Right ventricle myocardium inferior (tissue), 1 donor: Measurements from ENCODE around the gene REV3L. TPM values are rescaled to one million over a fixed set of nuclear protein-coding genes. Genes with fewer than 3 reads are reported as not detected.
"Not testable (repeated sequence)": the region's sequence is repeated elsewhere in the genome, so short reads cannot be mapped to it uniquely, and the experiment has no call there.

Source experiments
- ATAC-seq: fragments of 200-7000 bp; cut with Tn5 transposase; one replicate; pipeline ENCODE4 v1.9.1; 2020; ENCODE audit warnings: mild to moderate bottlenecking, moderate library complexity
- DNase-seq: peaks from one replicate; pipeline ENCODE4 v3.0.0; 2021; ENCODE audit errors: missing footprints
- intact Hi-C: fragments of 100-400 bp; cut with DNase I; formaldehyde crosslinking; loops from one replicate; pipeline ENCODE4 v1.11.0; 2022
- total RNA-seq: library from RNA; stranded (reverse); fragmentation: NEBNext Ultra II Directional; extraction: Animal tissue kit (Norgen Biotek cat#: 25700); gene quantifications from one replicate; pipeline ENCODE4 v1.2.1, GENCODE V29; 2021
- donor health status: DM: no; HTN: yes; CAD: no; lungs with severe emphysema.

REV3L gene
- total RNA-seq, 1 donor from 2014 or later: 16.7 TPM

GRCh38 chr6:111291336-111292259, 191.4 kb downstream of the REV3L start:
- ATAC-seq (no peak), DNase-seq (no peak)
- intact Hi-C loops: no loop called here

GRCh38 chr6:111290689-111291335, 192.2 kb downstream of the REV3L start:
- DNase-seq, ATAC-seq, intact Hi-C loops: not testable (repeated sequence)

DNA sequence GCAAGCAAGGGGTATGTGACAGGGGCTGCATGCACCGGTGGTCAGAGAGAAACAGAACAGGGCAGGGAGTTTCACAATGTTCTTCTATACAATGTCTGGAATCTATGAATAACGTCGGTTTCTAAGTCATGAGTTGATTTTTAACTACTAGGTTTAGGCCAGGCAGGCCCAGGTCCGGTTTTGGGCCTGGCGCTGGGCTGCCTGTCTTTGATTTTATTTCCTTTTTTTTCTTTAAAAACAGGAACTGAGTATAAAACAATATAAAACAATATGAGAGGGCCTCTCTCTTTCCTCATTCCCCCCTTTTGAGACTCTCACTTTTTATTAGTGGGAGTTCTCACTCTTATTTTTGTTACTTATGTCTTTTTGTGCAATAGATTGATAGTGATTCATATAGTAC, 198.7 kb downstream of the REV3L start:
- intact Hi-C loops, ATAC-seq, DNase-seq: not testable (repeated sequence)

- no peak for DNase-seq
- intact Hi-C loops: no loop called here
- ATAC-seq: no peak
Measured at GRCh38 chr6:111283707-111284106, 199.3 kb downstream of the REV3L start.

DNA sequence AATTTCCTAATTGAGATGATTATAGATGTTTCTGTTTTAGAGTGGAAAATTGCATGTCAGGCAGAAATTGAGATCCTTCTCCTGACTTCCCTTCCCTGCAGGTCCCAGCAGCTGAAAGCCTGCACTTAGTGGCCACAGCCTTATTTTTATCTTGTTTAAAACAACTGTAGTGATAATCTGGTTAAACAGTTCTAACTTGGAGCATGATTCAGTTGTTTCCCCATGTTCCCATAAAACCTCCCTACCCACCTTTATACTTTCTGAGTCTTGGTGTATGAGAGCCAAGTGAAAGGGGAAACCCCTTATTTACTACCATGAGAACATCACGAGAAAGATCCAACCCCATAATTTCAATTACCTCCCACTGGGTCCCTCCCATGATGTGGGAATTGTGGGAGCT, 200.5 kb downstream of the REV3L start:
- DNase-seq (no peak), ATAC-seq (no peak)
- intact Hi-C loops: no loop called here

GRCh38 chr6:111280445-111280955, 202.5 kb downstream of the REV3L start:
- intact Hi-C loops: no loop called here
- ATAC-seq (no peak), DNase-seq (no peak)

DNA sequence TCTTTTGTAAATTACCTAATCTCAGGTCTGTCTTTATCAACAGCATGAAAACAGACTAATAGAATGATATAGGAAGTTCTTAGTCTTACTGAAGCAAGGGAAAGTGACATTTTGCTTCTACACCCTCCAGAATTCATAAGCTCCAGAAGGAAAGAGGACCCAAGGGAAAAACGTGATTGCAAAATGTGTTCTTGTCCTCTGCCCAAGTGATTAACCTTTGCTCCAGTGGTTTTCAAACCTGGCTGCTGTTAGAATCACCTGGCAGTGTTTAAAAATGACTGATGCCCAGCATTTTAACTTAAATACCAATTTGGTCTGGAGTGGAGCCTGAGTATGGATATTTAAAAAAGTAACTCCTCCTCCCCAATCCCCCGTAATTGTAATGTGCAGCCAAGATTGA, 204.3 kb downstream of the REV3L start:
- intact Hi-C loops: no loop called here
- DNase-seq (no peak), ATAC-seq (no peak)

DNA sequence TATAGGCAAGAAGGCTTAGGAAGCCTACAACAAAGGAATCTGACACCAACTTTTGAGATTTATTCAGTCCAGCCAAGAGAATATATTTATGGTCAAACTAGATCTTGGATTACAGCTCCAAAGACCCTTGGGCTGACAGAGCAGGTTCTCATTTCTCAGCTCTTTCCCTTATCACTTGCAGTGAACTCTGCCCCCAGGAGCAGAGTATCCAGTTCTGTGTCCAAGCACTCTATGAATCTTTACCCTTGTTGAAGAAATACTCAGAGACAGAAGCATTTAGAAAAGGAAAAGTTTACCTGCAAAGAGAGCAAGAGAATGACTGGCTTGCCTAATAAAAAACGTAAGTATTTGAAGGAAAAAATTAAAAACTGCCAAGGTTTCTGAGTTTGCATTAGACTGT, 205.2 kb downstream of the REV3L start:
- DNase-seq: no peak
- no peak for ATAC-seq
- intact Hi-C loops: no loop called here

DNA sequence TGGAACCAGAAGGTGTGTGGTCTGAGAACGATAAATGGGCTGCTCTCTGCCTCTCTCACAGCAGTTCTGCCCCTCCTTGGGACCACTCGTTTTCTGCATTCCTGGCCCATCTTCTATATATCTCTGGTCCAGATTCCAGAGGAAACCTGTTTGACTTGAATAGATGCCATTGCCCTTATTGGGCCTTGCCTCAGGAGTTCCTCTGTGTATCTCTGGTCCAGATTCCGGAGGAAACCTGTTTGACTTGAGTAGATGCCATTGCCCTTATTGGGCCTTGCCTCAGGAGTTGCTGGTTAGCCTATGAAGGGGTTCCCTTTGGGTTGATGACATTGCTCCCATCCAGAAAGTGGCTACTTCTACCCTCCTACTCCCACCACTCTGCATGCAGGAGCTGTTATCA, 206.3 kb downstream of the REV3L start:
- intact Hi-C loops: no loop called here
- ATAC-seq (no peak), DNase-seq (no peak)

DNA sequence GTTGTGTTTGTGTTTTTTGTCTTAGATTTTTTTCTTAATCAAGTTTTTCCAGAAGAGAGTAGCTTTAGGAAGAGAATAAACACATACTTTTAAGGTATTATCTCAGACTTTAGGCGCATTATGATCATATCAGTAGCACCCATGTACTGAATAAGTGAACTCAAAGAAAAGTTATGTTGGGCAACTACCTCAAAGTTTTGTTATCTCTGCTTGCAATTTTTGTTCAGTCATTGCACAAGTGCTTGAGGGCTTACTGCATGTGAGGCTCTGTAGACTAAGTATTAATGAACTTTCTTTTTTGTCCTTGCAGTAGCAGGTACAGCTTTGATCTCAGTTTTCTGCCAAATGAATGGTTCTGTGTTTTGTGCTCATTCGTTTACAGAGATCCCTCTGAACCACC, 206.7 kb downstream of the REV3L start:
- intact Hi-C loops: no loop called here

GRCh38 chr6:111274593-111275217, 208.3 kb downstream of the REV3L start:
- ATAC-seq (no peak), DNase-seq (no peak)
- intact Hi-C loops: no loop called here

More for the DNA sequence above, 206.7 kb downstream of the REV3L start:
- ATAC-seq (no peak), DNase-seq (no peak)

DNA sequence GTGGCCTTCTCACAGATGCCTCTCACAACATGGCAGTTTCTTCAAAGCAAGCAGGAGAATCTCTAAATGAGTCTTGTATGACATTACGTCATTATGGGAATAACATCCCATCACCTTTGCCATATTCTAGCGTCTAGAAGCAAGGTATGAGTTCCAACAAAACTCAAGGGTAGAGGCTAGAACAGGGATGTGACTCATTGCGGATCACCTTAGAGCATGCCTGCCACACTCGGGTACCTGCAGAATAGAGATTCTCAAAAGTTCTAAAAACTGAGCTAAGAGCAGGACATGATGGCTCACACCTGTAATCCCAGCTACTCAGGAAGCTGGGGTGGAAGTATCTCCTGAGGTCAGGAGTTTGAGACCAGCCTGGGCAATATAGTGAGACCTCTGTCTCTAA, 212.9 kb downstream of the REV3L start:
- intact Hi-C loops: no loop called here

GRCh38 chr6:111269401-111269970, 213.5 kb downstream of the REV3L start:
- DNase-seq (no peak), ATAC-seq (no peak)
- intact Hi-C loops: no loop called here

More for the DNA sequence above, 212.9 kb downstream of the REV3L start:
- no peak for DNase-seq
- no peak for ATAC-seq

- no peak for ATAC-seq
- DNase-seq: no peak
- intact Hi-C loops: no loop called here
Measured at GRCh38 chr6:111267764-111268333, 215.2 kb downstream of the REV3L start.

DNA sequence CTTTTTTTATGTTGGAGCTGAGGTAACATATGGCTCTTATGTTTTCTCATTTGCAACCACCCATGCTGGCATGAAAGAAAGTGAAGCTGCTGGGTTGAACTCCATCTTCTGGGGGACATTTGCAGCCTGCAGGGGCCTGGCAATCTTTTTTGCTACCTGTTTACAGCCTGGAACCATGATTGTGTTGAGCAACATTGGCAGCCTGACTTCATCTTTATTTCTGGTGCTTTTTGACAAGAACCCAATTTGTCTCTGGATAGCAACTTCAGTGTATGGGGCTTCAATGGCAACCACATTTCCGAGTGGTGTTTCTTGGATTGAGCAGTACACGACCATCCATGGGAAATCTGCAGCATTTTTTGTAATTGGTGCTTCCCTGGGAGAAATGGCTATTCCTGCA, 216.7 kb downstream of the REV3L start:
- DNase-seq (no peak), ATAC-seq (no peak)
- intact Hi-C loops: no loop called here

- DNase-seq (no peak), ATAC-seq (no peak)
- intact Hi-C loops: no loop called here
Measured at GRCh38 chr6:111265842-111266241, 217.2 kb downstream of the REV3L start.

- intact Hi-C loops: no loop called here
- DNase-seq (no peak), ATAC-seq (no peak)
Measured at GRCh38 chr6:111263837-111264236, 219.2 kb downstream of the REV3L start.

- intact Hi-C loops: no loop called here
- ATAC-seq (no peak), DNase-seq (no peak)
Measured at GRCh38 chr6:111260570-111261298, 222.3 kb downstream of the REV3L start.
